ENCODE measurements around the gene NTRK3. TPM values are rescaled to one million over a fixed set of nuclear protein-coding genes. Genes with fewer than 3 reads are reported as not detected.

NTRK3 gene
- total and polyA plus RNA-seq, 2 donors (not counting 3 experiments of a cell fraction or from before 2014, with no cell fraction given): not detected

DNA sequence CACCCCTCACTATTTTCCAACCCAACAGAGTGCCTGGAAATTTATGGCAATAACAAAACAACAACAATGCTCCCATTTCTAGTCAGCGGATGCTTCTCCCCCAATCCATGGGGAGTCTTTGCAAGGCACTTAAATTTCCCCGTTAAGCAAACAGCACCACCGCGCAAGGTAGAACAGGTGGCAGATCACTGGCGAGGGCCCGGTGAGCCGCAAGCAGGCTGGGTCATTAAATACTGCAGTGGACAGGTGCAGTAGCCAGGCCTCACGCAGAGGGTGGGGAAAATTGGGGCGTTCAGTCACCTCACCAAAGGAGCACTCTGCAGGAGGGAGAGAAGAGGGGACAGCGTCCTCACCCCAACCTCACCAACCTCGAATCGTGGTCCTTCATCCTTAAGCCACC is 147.5 kb downstream of the NTRK3 start:
- H3K27ac ChIP-seq (ENCODE audit: insufficient read depth, low read depth, low read length): no peak overlapping the region
- dilution Hi-C loops (cut with MboI; ENCODE audit: extremely low pct_ligation_motif_present, low sequenced_read_pairs) (no loop called here), intact Hi-C loops (cut with micrococcal nuclease) (loop anchor here (5.0 kb wide), 1 partner anchor 1677 kb away; no protein-coding TSS in a partner anchor)
- no peaks in the 10 kb centered on the region for H3K36me3 ChIP-seq (ENCODE audit: control insufficient read depth in 2 of 2, extremely low read depth in 1 of 2, insufficient read depth in 2 of 2, low read length in 2 of 2)
- ChIA-PET POLR2A (no interaction called here), CTCF (no interaction called here)
- H3K9me3 ChIP-seq (replicated peaks; ENCODE audit: control insufficient read depth, insufficient read depth, low read length): peaks cover 8% of the 10 kb centered on the region
- H3K4me3 ChIP-seq (replicated peaks in 1 of 3; ENCODE audit: insufficient read depth in 1 of 3, low read depth in 1 of 3, low read length in 3 of 3): no peak overlapping the region
- H4K20me1 ChIP-seq (replicated peaks; ENCODE audit: control insufficient read depth, extremely low read depth, insufficient read depth, low read length): no peaks in the 10 kb centered on the region
- no peaks in the 10 kb centered on the region for H3K79me2 ChIP-seq (ENCODE audit: control insufficient read depth, insufficient read depth, low read length)
- BruUV-seq (replicated peaks): no TSS peak
- H3K27me3 ChIP-seq (ENCODE audit: control insufficient read depth in 2 of 2, insufficient read depth in 2 of 2, low read length in 2 of 2): no peaks in the 10 kb centered on the region
- no peaks in the 10 kb centered on the region for H3K9me1 ChIP-seq (replicated peaks; ENCODE audit: control insufficient read depth, extremely low read depth, insufficient read depth, low read length)
- H3K4me2 ChIP-seq (ENCODE audit: insufficient read depth, low read length): no peak overlapping the region
- H3K9ac ChIP-seq (replicated peaks; ENCODE audit: extremely low read depth, insufficient read depth, low read length): no peak overlapping the region
- H2AFZ ChIP-seq (ENCODE audit: low read depth, low read length): no peak overlapping the region
- DNase-seq (ENCODE audit: low read depth, low spot score): no peak
- no peak for FAIRE-seq
- H3K4me1 ChIP-seq (ENCODE audit: control insufficient read depth, extremely low read depth, insufficient read depth, low read length): no peaks in the 10 kb centered on the region
- TF ChIP-seq JUN (IDR thresholded peaks at IDR 0.05; ENCODE audit: borderline replicate concordance, insufficient read depth, insufficient read length, low read depth) (no peak), FOS (IDR thresholded peaks at IDR 0.05; ENCODE audit: borderline replicate concordance, insufficient read depth, low read length) (no peak), EZH2 (IDR thresholded peaks at IDR 0.05; ENCODE audit: borderline replicate concordance, low read depth, low read length, severe bottlenecking) (no peak), MAX (IDR thresholded peaks at IDR 0.05; ENCODE audit: insufficient read depth, insufficient read length) (no peak), POLR2A (IDR thresholded peaks at IDR 0.05; ENCODE audit: low read depth, low read length) (no peak), POLR2AphosphoS5 (IDR thresholded peaks at IDR 0.05; ENCODE audit: insufficient read depth, low read depth, low read length) (no peak), MYC (IDR thresholded peaks at IDR 0.05; ENCODE audit: low read depth, low read length) (no peak), GATA2 (IDR thresholded peaks at IDR 0.05; ENCODE audit: insufficient read depth, insufficient read length, low read depth, low read length) (no peak)
- TF ChIP-seq, protein P1, sequence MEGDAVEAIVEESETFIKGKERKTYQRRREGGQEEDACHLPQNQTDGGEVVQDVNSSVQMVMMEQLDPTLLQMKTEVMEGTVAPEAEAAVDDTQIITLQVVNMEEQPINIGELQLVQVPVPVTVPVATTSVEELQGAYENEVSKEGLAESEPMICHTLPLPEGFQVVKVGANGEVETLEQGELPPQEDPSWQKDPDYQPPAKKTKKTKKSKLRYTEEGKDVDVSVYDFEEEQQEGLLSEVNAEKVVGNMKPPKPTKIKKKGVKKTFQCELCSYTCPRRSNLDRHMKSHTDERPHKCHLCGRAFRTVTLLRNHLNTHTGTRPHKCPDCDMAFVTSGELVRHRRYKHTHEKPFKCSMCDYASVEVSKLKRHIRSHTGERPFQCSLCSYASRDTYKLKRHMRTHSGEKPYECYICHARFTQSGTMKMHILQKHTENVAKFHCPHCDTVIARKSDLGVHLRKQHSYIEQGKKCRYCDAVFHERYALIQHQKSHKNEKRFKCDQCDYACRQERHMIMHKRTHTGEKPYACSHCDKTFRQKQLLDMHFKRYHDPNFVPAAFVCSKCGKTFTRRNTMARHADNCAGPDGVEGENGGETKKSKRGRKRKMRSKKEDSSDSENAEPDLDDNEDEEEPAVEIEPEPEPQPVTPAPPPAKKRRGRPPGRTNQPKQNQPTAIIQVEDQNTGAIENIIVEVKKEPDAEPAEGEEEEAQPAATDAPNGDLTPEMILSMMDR (IDR thresholded peaks at IDR 0.05; ENCODE audit: extremely low read depth in 1 of 2, insufficient read depth in 1 of 2, low read depth in 1 of 2, low read length in 2 of 2): no peak

Data from endothelial cell of umbilical vein (primary cell).